A549 (cell line): ENCODE data around the gene SLC27A1. TPM values are rescaled to one million over a fixed set of nuclear protein-coding genes. Genes with fewer than 3 reads are reported as not detected.
A peak's percentile ranks its signal among the peaks of the same experiment; 100 is the strongest.
"Not testable (repeated sequence)": the region's sequence is repeated elsewhere in the genome, so short reads cannot be mapped to it uniquely, and the experiment has no call there.

Experiments used
- ATAC-seq, 2 experiments: fragments of 200-7000 bp in 1 of 2; fragments of >200 bp in 1 of 2; cut with Nextera tagmentation in 1 of 2; cut with Tn5 transposase in 1 of 2; 3 replicates each; pipeline versions ENCODE4 v1.8.0 to v1.9.1; 2018 to 2020; ENCODE audit warnings: mild to moderate bottlenecking in 1 of 2, moderate library complexity in 1 of 2
- CTCF ChIA-PET: fragments of 300-600 bp; sonication (Branson Sonifier 250); formaldehyde crosslinking; extraction: SDS; loops from one replicate; lab custom pipeline; 2021; ENCODE audit warnings: antibody characterized with exemption, inconsistent platforms; lab: Yijun Ruan, JAX
- POLR2A ChIA-PET: fragments of 350-600 bp; formaldehyde crosslinking; extraction: SDS; loops from one replicate; lab custom pipeline; 2021; ENCODE audit warnings: antibody characterized with exemption, inconsistent platforms; lab: Yijun Ruan, JAX
- DNase-seq, 2 experiments: peaks; one replicate each; pipeline versions ENCODE4 v3.0.0 to v3.0.0-alpha.2; 2011 to 2016; ENCODE audit warnings: low read depth in 1 of 2, low spot score in 1 of 2
- FAIRE-seq: peaks from 2 replicates; lab custom pipeline; 2011; peaks lifted over from hg19 to GRCh38; lab: Jason Lieb, UNC
- H3K27ac ChIP-seq, 2 experiments: fragments of >200 bp; sonication (Bioruptor Twin); formaldehyde crosslinking; 3 replicates each; pipeline ENCODE4 v1.5.1; 2016 to 2017
- H3K4me1 ChIP-seq: fragments of >200 bp; sonication (Bioruptor Twin); formaldehyde crosslinking; 3 replicates; pipeline ENCODE4 v1.6.1; 2016
- H3K4me2 ChIP-seq: fragments of >200 bp; sonication (Bioruptor Twin); formaldehyde crosslinking; 3 replicates; pipeline ENCODE4 v1.6.1; 2016
- H3K4me3 ChIP-seq: fragments of >200 bp; sonication (Bioruptor Twin); formaldehyde crosslinking; 3 replicates; pipeline ENCODE4 v1.5.1; 2016
- H3K9me3 ChIP-seq: fragments of >200 bp; sonication (Bioruptor Twin); formaldehyde crosslinking; 3 replicates; pipeline ENCODE4 v1.6.1; 2016
- FOSB ChIP-seq: fragments of 250-450 bp; sonication (Bioruptor Pico); IDR thresholded peaks from 2 replicates; pipeline ENCODE4 v1.5.0; 2020; ENCODE audit warnings: mild to moderate bottlenecking, moderate library complexity
- GATA3 ChIP-seq: IDR thresholded peaks from 2 replicates; pipeline ENCODE4 v1.6.1; 2012; ENCODE audit warnings: borderline replicate concordance
- HEYL ChIP-seq: fragments of 250-450 bp; sonication (Bioruptor Pico); IDR thresholded peaks from 2 replicates; pipeline ENCODE4 v1.8.0; 2021; ENCODE audit warnings: mild to moderate bottlenecking, moderate library complexity
- HMGXB4 ChIP-seq: fragments of 250-450 bp; sonication (Bioruptor Pico); IDR thresholded peaks from 2 replicates; pipeline ENCODE4 v1.5.0; 2021; ENCODE audit warnings: mild to moderate bottlenecking, moderate library complexity, borderline replicate concordance
- KDM1A ChIP-seq: fragments of 200-600 bp; sonication (generic); IDR thresholded peaks from 2 replicates; pipeline ENCODE4 v1.6.1; 2016; ENCODE audit warnings: low read depth, mild to moderate bottlenecking
- MYC ChIP-seq: IDR thresholded peaks from 2 replicates; pipeline ENCODE4 v1.6.1; 2012; ENCODE audit warnings: mild to moderate bottlenecking, inconsistent platforms, low read length, improper control_type of control experiment, borderline replicate concordance
- NR3C1 ChIP-seq: fragments of >200 bp; sonication (Bioruptor Twin); formaldehyde crosslinking; IDR thresholded peaks from 3 replicates; pipeline ENCODE4 v1.6.1; 2017
- RAD21 ChIP-seq, 2 experiments: fragments of >200 bp in 1 of 2; sonication (Bioruptor Twin) in 1 of 2; formaldehyde crosslinking in 1 of 2; IDR thresholded peaks in 1 of 2; conservative IDR thresholded peaks in 1 of 2; 2 replicates in 1 of 2; 3 replicates in 1 of 2; pipeline ENCODE4 v1.6.1; 2012 to 2018; ENCODE audit warnings: inconsistent platforms in 1 of 2
- RARB ChIP-seq: fragments of 250-450 bp; sonication (Bioruptor Pico); IDR thresholded peaks from 2 replicates; pipeline ENCODE4 v1.8.0; 2021; ENCODE audit warnings: mild to moderate bottlenecking, moderate library complexity
- SMC3 ChIP-seq: fragments of >200 bp; sonication (Bioruptor Twin); formaldehyde crosslinking; IDR thresholded peaks from 3 replicates; pipeline ENCODE4 v1.6.1; 2018; ENCODE audit warnings: inconsistent platforms
- SREBF2 ChIP-seq: fragments of 450-650 bp; IDR thresholded peaks from 2 replicates; pipeline ENCODE4 v1.6.1; 2014; ENCODE audit warnings: mild to moderate bottlenecking, moderate library complexity
- TFCP2L1 ChIP-seq: fragments of 250-450 bp; sonication (Bioruptor Pico); IDR thresholded peaks from 2 replicates; pipeline ENCODE4 v1.5.0; 2021; ENCODE audit warnings: mild to moderate bottlenecking
- TP53 ChIP-seq: fragments of 250-450 bp; sonication (Bioruptor Pico); IDR thresholded peaks from 2 replicates; pipeline ENCODE4 v1.5.0; 2021; ENCODE audit warnings: mild to moderate bottlenecking, moderate library complexity
- ZC3H11A ChIP-seq: fragments of 450-650 bp; IDR thresholded peaks from 2 replicates; pipeline ENCODE4 v1.6.1; 2014; ENCODE audit warnings: antibody characterized with exemption, mild to moderate bottlenecking
- WGBS: methylation state at CpG from one replicate; pipeline ENCODE4 v1.1.6; 2017; ENCODE audit errors: missing lambda C conversion rate; 5-methylcytosine and 5-hydroxymethylcytosine counted together
- polyA plus RNA-seq, 4 experiments: library from polyadenylated mRNA; depleted of rRNA in 3 of 4; stranded (reverse); fragments of >200 nt; fragmentation: RNase III in 1 of 4; extraction: RNeasy Plus Mini Kit Qiagen cat#74134 plus additional on column Dnase treatment in 1 of 4; gene quantifications; 2 replicates in 3 of 4; 3 replicates in 1 of 4; pipeline ENCODE4 v1.2.3, GENCODE V29; 2011 to 2017
- TF ChIP-seq, protein P1 (sequence below): fragments of 200-600 bp; sonication (generic); IDR thresholded peaks from 2 replicates; pipeline ENCODE4 v1.6.1; 2016; ENCODE audit warnings: antibody characterized with exemption, mild to moderate bottlenecking, moderate library complexity
- TF ChIP-seq, protein P2 (sequence below): fragments of 150-350 bp; IDR thresholded peaks from 2 replicates; pipeline ENCODE4 v1.6.1; 2014; ENCODE audit warnings: low read depth, mild to moderate bottlenecking, low read length

Gene SLC27A1
- polyA plus RNA-seq, 2 of the 4 experiments (the other 2 are of a cell fraction): 1.8 to 2.5 TPM

DNA sequence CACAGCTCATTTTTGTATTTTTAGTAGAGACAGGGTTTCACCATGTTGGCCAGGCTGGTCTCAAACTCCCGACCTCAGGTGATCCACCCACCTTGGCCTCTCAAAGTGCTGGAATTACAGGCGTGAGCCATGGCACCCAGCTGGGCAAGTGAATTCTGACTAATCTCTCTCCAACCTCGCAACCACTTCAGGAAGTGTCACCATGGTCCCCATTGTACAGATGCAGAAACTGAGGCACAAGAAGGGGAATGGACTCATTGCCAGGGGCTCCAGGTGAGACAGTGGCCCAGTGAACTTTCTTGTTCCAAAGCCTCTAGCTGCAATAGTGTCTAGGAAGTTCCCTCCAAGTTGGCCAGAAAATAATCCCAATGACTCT lies 38.2 kb downstream of the SLC27A1 start:
- not testable (repeated sequence) for ATAC-seq, H3K9me3 ChIP-seq, H3K4me3 ChIP-seq
- WGBS: 67% methylated on average over 3 of the region's 3 CpGs
- peak; percentile 29; the same call in 1 of the 2 replicates for TF ChIP-seq KDM1A
- TF ChIP-seq, all 56 proteins: peak for 1; not testable (repeated sequence) for 55
- peak overlapping the region; percentile 82 to 83 for H3K27ac ChIP-seq
- FAIRE-seq, DNase-seq, POLR2A ChIA-PET: not testable (repeated sequence)
- H3K4me2 ChIP-seq: peak overlapping the region; percentile 41; the same call in 2 of the 3 replicates
- CTCF ChIA-PET: interaction anchor here (0.6 to 4.4 kb wide), 3 partner anchors 12 to 258 kb away, joined by 3 to 28 read pairs (median 8); no protein-coding TSS in a partner anchor
- peaks cover 13% of the 10 kb centered on the region for H3K4me1 ChIP-seq

DNA sequence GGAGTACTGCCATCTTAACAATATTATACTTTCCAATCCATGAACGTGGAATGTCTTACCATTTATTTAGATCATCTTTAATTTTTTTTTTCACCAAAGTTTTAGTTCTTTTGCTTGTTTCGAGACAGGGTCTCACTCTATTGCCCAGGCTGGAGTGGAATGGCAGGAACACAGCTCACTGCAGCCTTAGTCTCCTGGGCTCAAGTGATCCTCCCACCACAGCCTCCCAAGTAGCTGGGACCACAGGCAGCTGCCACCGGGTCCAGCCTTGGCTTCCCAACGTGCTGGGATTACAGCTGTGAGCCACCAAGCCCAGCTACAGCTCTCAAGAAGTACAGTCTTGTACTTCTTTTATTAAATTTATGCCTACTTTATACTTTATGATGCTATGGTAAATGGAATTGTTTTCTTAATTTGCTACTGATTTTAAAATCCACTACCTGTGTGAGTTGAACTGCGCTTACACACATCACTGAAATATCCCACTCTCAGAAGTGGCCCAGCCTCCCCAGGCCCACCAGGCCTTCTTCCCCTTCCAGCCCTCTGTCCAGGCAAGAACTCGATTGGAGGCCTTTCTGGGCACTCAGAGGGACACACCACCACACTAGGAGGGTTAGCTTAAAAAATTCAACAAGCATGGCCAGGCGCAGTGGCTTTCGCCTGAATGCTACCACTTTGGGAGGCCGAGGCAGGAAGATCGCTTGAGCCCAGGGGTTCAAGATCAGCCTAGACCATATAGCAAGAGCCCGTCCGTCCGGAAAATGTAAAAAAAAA lies 40.1 kb downstream of the SLC27A1 start:
- Histone ChIP-seq H3K4me2 (peak overlapping the region; percentile 78), H3K9me3 (peaks cover 7% of the 10 kb centered on the region; the same call in 1 of the 3 replicates), H3K4me1 (peaks cover 13% of the 10 kb centered on the region), H3K27ac (peak overlapping the region; percentile 100), H3K4me3 (peak overlapping the region; percentile 100)
- no peak for TF ChIP-seq SREBF2
- TF ChIP-seq HMGXB4: no peak
- TF ChIP-seq HEYL (CRISPR knock-in tag): no peak
- no peak for TF ChIP-seq TP53
- TF ChIP-seq MYC: no peak
- TF ChIP-seq GATA3: no peak
- TF ChIP-seq, protein P1, sequence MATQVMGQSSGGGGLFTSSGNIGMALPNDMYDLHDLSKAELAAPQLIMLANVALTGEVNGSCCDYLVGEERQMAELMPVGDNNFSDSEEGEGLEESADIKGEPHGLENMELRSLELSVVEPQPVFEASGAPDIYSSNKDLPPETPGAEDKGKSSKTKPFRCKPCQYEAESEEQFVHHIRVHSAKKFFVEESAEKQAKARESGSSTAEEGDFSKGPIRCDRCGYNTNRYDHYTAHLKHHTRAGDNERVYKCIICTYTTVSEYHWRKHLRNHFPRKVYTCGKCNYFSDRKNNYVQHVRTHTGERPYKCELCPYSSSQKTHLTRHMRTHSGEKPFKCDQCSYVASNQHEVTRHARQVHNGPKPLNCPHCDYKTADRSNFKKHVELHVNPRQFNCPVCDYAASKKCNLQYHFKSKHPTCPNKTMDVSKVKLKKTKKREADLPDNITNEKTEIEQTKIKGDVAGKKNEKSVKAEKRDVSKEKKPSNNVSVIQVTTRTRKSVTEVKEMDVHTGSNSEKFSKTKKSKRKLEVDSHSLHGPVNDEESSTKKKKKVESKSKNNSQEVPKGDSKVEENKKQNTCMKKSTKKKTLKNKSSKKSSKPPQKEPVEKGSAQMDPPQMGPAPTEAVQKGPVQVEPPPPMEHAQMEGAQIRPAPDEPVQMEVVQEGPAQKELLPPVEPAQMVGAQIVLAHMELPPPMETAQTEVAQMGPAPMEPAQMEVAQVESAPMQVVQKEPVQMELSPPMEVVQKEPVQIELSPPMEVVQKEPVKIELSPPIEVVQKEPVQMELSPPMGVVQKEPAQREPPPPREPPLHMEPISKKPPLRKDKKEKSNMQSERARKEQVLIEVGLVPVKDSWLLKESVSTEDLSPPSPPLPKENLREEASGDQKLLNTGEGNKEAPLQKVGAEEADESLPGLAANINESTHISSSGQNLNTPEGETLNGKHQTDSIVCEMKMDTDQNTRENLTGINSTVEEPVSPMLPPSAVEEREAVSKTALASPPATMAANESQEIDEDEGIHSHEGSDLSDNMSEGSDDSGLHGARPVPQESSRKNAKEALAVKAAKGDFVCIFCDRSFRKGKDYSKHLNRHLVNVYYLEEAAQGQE: no peak
- no peak for TF ChIP-seq SMC3
- no peak for TF ChIP-seq ZC3H11A
- TF ChIP-seq RARB (CRISPR knock-in tag): no peak
- TF ChIP-seq RAD21 (conservative IDR thresholded peaks at IDR 0.05 in 1 of 2, IDR thresholded peaks at IDR 0.05 in 1 of 2): no peak
- TF ChIP-seq TFCP2L1 (CRISPR knock-in tag): no peak
- TF ChIP-seq, protein P2, sequence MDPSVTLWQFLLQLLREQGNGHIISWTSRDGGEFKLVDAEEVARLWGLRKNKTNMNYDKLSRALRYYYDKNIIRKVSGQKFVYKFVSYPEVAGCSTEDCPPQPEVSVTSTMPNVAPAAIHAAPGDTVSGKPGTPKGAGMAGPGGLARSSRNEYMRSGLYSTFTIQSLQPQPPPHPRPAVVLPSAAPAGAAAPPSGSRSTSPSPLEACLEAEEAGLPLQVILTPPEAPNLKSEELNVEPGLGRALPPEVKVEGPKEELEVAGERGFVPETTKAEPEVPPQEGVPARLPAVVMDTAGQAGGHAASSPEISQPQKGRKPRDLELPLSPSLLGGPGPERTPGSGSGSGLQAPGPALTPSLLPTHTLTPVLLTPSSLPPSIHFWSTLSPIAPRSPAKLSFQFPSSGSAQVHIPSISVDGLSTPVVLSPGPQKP: no peak
- TF ChIP-seq NR3C1: no peak
- TF ChIP-seq FOSB (CRISPR knock-in tag): no peak
- 66% methylated on average over 13 of the region's 13 CpGs for WGBS
- CTCF ChIA-PET: interaction anchor here (2.3 to 4.4 kb wide), 2 partner anchors 14 to 39 kb away, joined by 11 to 28 read pairs; partner anchors contain the start of gene SLC27A1
- POLR2A ChIA-PET: interaction anchor here (0.6 to 1.4 kb wide), 2 partner anchors 15 to 63 kb away, joined by 3 read pairs; no protein-coding TSS in a partner anchor
- no peak for ATAC-seq
- DNase-seq: no peak
- no peak for FAIRE-seq
